K562 (cell line): ENCODE data around the gene ZNF479. TPM values are rescaled to one million over a fixed set of nuclear protein-coding genes. Genes with fewer than 3 reads are reported as not detected.

Experiments
- ATAC-seq: fragments of 200-7000 bp; cut with Tn5 transposase; 3 replicates; pipeline ENCODE4 v1.9.1; 2020; ENCODE audit warnings: moderate library complexity
- BruUV-seq: library from RNA; stranded (reverse); fragments of 400-500 nt; replicated peaks from 2 replicates; lab custom pipeline; 2021; lab: Mats Ljungman, UMichigan
- CTCF ChIA-PET: fragments of 300-600 bp; formaldehyde crosslinking; extraction: SDS; loops from one replicate; lab custom pipeline; 2021; ENCODE audit warnings: low intra/inter-chr PET ratio; lab: Yijun Ruan, JAX
- POLR2A ChIA-PET: fragments of 300-600, 350-650 bp; sonication (Branson Sonifier 250); formaldehyde crosslinking; extraction: SDS; loops from one replicate; lab custom pipeline; 2021; ENCODE audit warnings: antibody characterized with exemption, inconsistent platforms; lab: Yijun Ruan, JAX
- DNase-seq, 4 experiments: peaks; one replicate each; pipeline versions ENCODE4 v3.0.0 to v3.0.0-alpha.2; 2011 to 2018; ENCODE audit warnings: low spot score in 3 of 4, mixed read lengths in 3 of 4; ENCODE audit errors: extremely low read depth in 1 of 4
- FAIRE-seq: peaks from 2 replicates; lab custom pipeline; 2011; peaks lifted over from hg19 to GRCh38; lab: Jason Lieb, UNC
- H2AFZ ChIP-seq: 2 replicates; pipeline ENCODE4 v1.6.0; 2011; ENCODE audit warnings: low read depth, low read length, control low read depth, inconsistent platforms
- H3K27ac ChIP-seq: fragments of 200-600 bp; 3 replicates; pipeline ENCODE4 v1.8.0; 2011; ENCODE audit warnings: low read depth, mild to moderate bottlenecking, control low read depth, inconsistent platforms, low read length, moderate library complexity, mixed read lengths; ENCODE audit errors: extremely low read depth
- H3K27me3 ChIP-seq, 2 experiments: fragments of 300-600 bp in 1 of 2; 2 replicates in 1 of 2; 3 replicates in 1 of 2; pipeline versions ENCODE4 v1.6.0 to v1.8.0; 2011; ENCODE audit warnings: inconsistent platforms in 2 of 2, low read length in 2 of 2, mild to moderate bottlenecking in 1 of 2, mixed read lengths in 1 of 2, moderate library complexity in 1 of 2; ENCODE audit not compliant: control insufficient read depth in 2 of 2, insufficient read depth in 2 of 2
- H3K36me3 ChIP-seq: fragments of 300-600 bp; 3 replicates; pipeline ENCODE4 v1.8.0; 2011; ENCODE audit warnings: mild to moderate bottlenecking, low read length, inconsistent platforms; ENCODE audit not compliant: control insufficient read depth, insufficient read depth
- H3K4me1 ChIP-seq, 2 experiments: fragments of 200-600 bp in 1 of 2; replicated peaks in 1 of 2; 2 replicates in 1 of 2; 3 replicates in 1 of 2; pipeline versions ENCODE4 v1.5.1 to v1.8.0; 2011; ENCODE audit warnings: inconsistent platforms in 2 of 2, low read length in 2 of 2, mild to moderate bottlenecking in 1 of 2, mixed read lengths in 1 of 2, moderate library complexity in 1 of 2; ENCODE audit not compliant: control insufficient read depth in 2 of 2, insufficient read depth in 2 of 2
- H3K4me2 ChIP-seq: 2 replicates; pipeline ENCODE4 v1.6.1; 2011; ENCODE audit warnings: low read length, control low read depth, inconsistent platforms, mixed read lengths; ENCODE audit not compliant: insufficient read depth
- H3K4me3 ChIP-seq: fragments of 200-600 bp; sonication (generic), shearing (Covaris generic); 2 replicates; pipeline ENCODE4 v1.5.1; 2016; ENCODE audit warnings: control low read depth, inconsistent platforms
- H3K79me2 ChIP-seq: fragments of 200-600 bp; 3 replicates; pipeline ENCODE4 v1.8.0; 2011; ENCODE audit warnings: low read length, inconsistent platforms; ENCODE audit not compliant: control insufficient read depth, insufficient read depth
- H3K9ac ChIP-seq, 2 experiments: 2 replicates each; pipeline versions ENCODE4 v1.6.0 to v1.6.1; 2011; ENCODE audit warnings: low read depth in 2 of 2, low read length in 2 of 2, control low read depth in 1 of 2, inconsistent platforms in 1 of 2, mild to moderate bottlenecking in 1 of 2, mixed read lengths in 1 of 2; ENCODE audit not compliant: insufficient read depth in 1 of 2
- H3K9me1 ChIP-seq: one replicate; pipeline ENCODE4 v1.6.0; 2011; ENCODE audit warnings: inconsistent platforms, mild to moderate bottlenecking, low read length, moderate library complexity; ENCODE audit not compliant: control insufficient read depth, insufficient read depth
- H3K9me3 ChIP-seq: replicated peaks from 2 replicates; pipeline ENCODE4 v1.5.1; 2011; ENCODE audit warnings: low read depth, low read length, inconsistent platforms; ENCODE audit not compliant: control insufficient read depth, insufficient read depth
- H4K20me1 ChIP-seq: replicated peaks from 2 replicates; pipeline ENCODE4 v1.6.1; 2011; ENCODE audit warnings: low read length, inconsistent platforms, mixed read lengths; ENCODE audit not compliant: control insufficient read depth, insufficient read depth
- ZNF121 ChIP-seq: sonication (generic); formaldehyde crosslinking; conservative IDR thresholded peaks from 2 replicates; pipeline ENCODE4 v1.8.0; 2022; ENCODE audit warnings: missing genetic modification reagents
- ZNF174 ChIP-seq: fragments of 250-450 bp; sonication (Bioruptor Pico); IDR thresholded peaks from 2 replicates; pipeline ENCODE4 v1.4.0; 2020; ENCODE audit warnings: mild to moderate bottlenecking
- ZNF778 ChIP-seq: fragments of 450-650 bp; formaldehyde crosslinking; IDR thresholded peaks from 2 replicates; pipeline ENCODE4 v1.4.0; 2020; ENCODE audit warnings: mild to moderate bottlenecking, moderate library complexity
- WGBS: fragments of 100-300 bp; shearing (Covaris generic); methylation state at CpG from one replicate; pipeline ENCODE4 v1.1.6; 2016; ENCODE audit warnings: low coverage, mixed read lengths; ENCODE audit not compliant: insufficient coverage; ENCODE audit errors: missing lambda C conversion rate; 5-methylcytosine and 5-hydroxymethylcytosine counted together
- in situ Hi-C: fragments of 300-500 bp; cut with MboI; formaldehyde crosslinking; loops from 4 replicates; pipeline ENCODE4 v1.15.0; 2018; ENCODE audit warnings: inconsistent platforms, mixed read lengths
- intact Hi-C: fragments of 100-400 bp; cut with micrococcal nuclease; formaldehyde crosslinking; loops from 2 replicates; pipeline ENCODE4 v1.14.2; 2022
- polyA plus RNA-seq, 8 experiments: library from polyadenylated mRNA; depleted of rRNA in 4 of 8; stranded (reverse) in 5 of 8; unstranded in 3 of 8; fragments of >200 nt; fragmentation: Nextera tagmentation in 2 of 8; fragmentation: Illumina TruSeq in 1 of 8; extraction: Ambion mirVana in 2 of 8; extraction: Trizol in 1 of 8; gene quantifications; 2 replicates each; pipeline versions ENCODE4 v1.2.1 to v1.2.3, GENCODE V29; 2011 to 2014; ENCODE audit warnings: inconsistent platforms in 1 of 8, missing spikeins in 1 of 8
- total RNA-seq, 7 experiments: library from RNA; depleted of rRNA in 6 of 7; stranded (reverse); fragments of >200 nt in 6 of 7; fragmentation: Illumina TruSeq in 2 of 7; extraction: Trizol in 2 of 7; gene quantifications; 2 replicates each; pipeline versions ENCODE4 v1.2.1 to v1.2.3, GENCODE V29; 2011 to 2021; ENCODE audit warnings: low replicate concordance in 1 of 7
- TF ChIP-seq, protein P1 (sequence below), 3 experiments: IDR thresholded peaks in 2 of 3; conservative IDR thresholded peaks in 1 of 3; 2 replicates each; pipeline ENCODE4 v1.5.1; 2011 to 2012; ENCODE audit warnings: low read length in 3 of 3, mild to moderate bottlenecking in 3 of 3, control low read depth in 2 of 3, improper control_type of control experiment in 1 of 3, inconsistent platforms in 1 of 3, low read depth in 1 of 3, mixed read lengths in 1 of 3, moderate library complexity in 1 of 3; ENCODE audit not compliant: insufficient read depth in 2 of 3

The ZNF479 gene
- total and polyA plus RNA-seq, 9 of the 15 experiments (the other 6 are each of a cell fraction or from before 2014, with no cell fraction given) = not detected

DNA sequence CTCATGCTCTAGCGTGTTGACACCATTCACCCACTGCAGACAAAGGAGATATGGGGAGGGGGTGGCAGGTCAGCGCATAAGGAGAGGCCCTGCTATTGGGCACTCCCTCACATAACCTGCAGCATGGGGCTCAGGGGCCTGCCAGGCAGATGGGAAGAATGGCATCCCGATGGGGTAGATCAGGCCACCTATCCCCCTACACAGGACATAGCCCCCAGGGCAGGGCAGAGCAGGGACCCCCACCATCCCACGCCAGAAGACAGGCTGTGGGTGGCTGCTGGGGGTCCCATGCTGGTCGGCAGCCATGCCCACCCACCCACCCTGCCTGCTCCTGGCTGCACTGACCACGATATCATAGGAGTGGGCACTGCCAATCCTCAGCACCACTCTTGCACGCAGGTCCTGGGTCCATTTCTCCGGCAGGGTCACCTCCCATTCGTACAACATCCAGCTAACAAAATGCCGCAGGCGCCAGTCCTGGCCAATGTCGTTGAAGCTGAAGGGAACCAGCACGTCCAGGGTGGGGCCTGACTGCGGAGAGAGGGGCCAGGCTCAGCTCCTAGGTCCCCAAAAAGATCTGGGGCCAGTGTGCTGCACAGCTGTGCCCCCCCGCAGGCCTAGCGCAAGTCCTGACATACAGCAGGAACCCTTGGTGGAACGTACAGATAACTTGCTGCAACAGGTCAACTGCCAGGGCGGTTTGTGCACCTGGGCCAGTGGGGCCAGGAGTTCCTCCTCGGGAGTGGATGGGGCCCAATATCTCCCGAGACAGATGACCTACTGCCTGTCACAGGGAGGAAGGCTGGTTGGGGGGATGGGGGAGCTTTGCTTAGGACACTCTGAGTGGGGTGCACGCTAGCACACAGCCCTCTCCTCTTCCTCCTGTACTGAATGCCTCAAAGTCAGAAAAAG lies 45.9 kb upstream of the ZNF479 start:
- H4K20me1 ChIP-seq = no peaks in the 10 kb centered on the region
- no peak for ATAC-seq
- H3K27ac ChIP-seq = no peak overlapping the region
- BruUV-seq = no TSS peak
- H3K27me3 ChIP-seq = no peaks in the 10 kb centered on the region
- no peaks in the 10 kb centered on the region for H3K9me3 ChIP-seq
- H3K4me1 ChIP-seq = no peaks in the 10 kb centered on the region
- no peaks in the 10 kb centered on the region for H3K79me2 ChIP-seq
- TF ChIP-seq ZNF121 (CRISPR knock-in tag) = no peak
- no peak for TF ChIP-seq ZNF174 (CRISPR knock-in tag)
- no peak for TF ChIP-seq ZNF778 (CRISPR knock-in tag)
- H3K36me3 ChIP-seq = no peaks in the 10 kb centered on the region
- intact Hi-C loops = no loop called here
- no peak overlapping the region for H3K4me2 ChIP-seq
- no peak overlapping the region for H3K4me3 ChIP-seq
- no peak overlapping the region for H2AFZ ChIP-seq
- ChIA-PET CTCF (no interaction called here), POLR2A (no interaction called here)
- no peak for FAIRE-seq
- DNase-seq = no peak
- 0% methylated on average over 13 of the region's 21 CpGs for WGBS
- H3K9ac ChIP-seq = no peak overlapping the region
- H3K9me1 ChIP-seq = no peaks in the 10 kb centered on the region
- in situ Hi-C loops = no loop called here

DNA sequence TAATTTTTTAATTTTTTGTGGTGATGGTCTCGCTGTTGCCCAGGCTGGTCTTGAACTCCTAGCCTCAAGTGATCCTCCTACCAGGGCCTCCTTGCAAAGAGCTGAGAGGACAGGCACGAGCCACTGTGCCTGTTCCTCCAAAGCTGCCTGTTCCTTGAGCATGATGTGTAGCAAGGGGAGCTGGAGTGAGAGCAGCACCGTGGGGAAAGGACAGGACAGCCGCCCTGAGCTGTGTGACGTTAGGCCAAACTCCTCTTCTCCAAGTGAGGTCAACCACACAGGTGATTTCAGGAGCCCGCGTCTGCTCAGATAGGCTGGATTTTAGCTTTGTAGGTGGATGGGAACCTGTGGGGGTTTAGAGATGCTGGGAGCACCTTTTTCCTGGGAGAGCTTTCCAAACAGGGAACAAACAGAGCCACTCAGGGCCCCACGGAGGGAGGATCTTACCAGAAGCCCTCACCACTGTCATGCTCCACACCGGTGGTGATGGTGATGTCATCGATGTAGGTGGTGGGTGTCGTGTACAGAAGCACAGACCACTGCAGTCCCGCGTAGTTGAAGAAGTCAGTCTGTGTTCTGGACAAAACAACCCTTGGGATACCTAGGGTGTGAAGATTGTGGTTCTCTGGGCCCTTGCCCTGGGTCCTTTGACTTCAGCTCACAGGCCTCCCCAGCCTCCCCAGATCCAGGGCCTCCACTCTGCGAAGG lies 44.8 kb upstream of the ZNF479 start:
- Histone ChIP-seq H3K36me3 (no peaks in the 10 kb centered on the region), H3K9ac (no peak overlapping the region), H3K9me3 (no peaks in the 10 kb centered on the region), H3K4me3 (no peak overlapping the region), H3K4me2 (no peak overlapping the region), H3K79me2 (no peaks in the 10 kb centered on the region), H3K9me1 (no peaks in the 10 kb centered on the region), H2AFZ (no peak overlapping the region), H3K27ac (no peak overlapping the region), H3K4me1 (no peaks in the 10 kb centered on the region), H4K20me1 (no peaks in the 10 kb centered on the region), H3K27me3 (no peaks in the 10 kb centered on the region)
- ATAC-seq = no peak
- intact Hi-C loops = no loop called here
- in situ Hi-C loops = no loop called here
- FAIRE-seq = no peak
- no peak for DNase-seq
- 4% methylated on average over 14 of the region's 14 CpGs for WGBS
- ChIA-PET POLR2A (interaction anchor here (0.5 kb wide), 1 partner anchor 972 kb away, joined by 3 read pairs; no protein-coding TSS in a partner anchor), CTCF (no interaction called here)
- BruUV-seq = no TSS peak
- TF ChIP-seq, protein P1, sequence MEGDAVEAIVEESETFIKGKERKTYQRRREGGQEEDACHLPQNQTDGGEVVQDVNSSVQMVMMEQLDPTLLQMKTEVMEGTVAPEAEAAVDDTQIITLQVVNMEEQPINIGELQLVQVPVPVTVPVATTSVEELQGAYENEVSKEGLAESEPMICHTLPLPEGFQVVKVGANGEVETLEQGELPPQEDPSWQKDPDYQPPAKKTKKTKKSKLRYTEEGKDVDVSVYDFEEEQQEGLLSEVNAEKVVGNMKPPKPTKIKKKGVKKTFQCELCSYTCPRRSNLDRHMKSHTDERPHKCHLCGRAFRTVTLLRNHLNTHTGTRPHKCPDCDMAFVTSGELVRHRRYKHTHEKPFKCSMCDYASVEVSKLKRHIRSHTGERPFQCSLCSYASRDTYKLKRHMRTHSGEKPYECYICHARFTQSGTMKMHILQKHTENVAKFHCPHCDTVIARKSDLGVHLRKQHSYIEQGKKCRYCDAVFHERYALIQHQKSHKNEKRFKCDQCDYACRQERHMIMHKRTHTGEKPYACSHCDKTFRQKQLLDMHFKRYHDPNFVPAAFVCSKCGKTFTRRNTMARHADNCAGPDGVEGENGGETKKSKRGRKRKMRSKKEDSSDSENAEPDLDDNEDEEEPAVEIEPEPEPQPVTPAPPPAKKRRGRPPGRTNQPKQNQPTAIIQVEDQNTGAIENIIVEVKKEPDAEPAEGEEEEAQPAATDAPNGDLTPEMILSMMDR (IDR thresholded peaks at IDR 0.05 in 2 of 3, conservative IDR thresholded peaks at IDR 0.05 in 1 of 3; ENCODE audit: insufficient read depth in 2 of 3, low read depth in 1 of 3, low read length in 3 of 3) = no peak
